Measurements from ENCODE around the gene GBA2.

GBA2 gene

GRCh38 chr9:35766997-35767396, 18.0 kb upstream of the GBA2 start:
- DNase-seq (ENCODE audit: low read depth in 2 of 2): no peak

- DNase-seq (ENCODE audit: low read depth in 2 of 2): no peak
Measured at GRCh38 chr9:35763803-35764202, 14.8 kb upstream of the GBA2 start.

GRCh38 chr9:35763181-35763580, 14.2 kb upstream of the GBA2 start:
- DNase-seq (ENCODE audit: low read depth in 2 of 2): no peak

- no peak for DNase-seq (ENCODE audit: low read depth in 2 of 2)
Measured at GRCh38 chr9:35760651-35761050, 11.6 kb upstream of the GBA2 start.

GRCh38 chr9:35759795-35760194, 10.8 kb upstream of the GBA2 start:
- no peak for DNase-seq (ENCODE audit: low read depth in 2 of 2)

GRCh38 chr9:35758475-35759050, 9.5 kb upstream of the GBA2 start:
- no peak for DNase-seq (ENCODE audit: low read depth in 2 of 2)

GRCh38 chr9:35757892-35758275, 8.9 kb upstream of the GBA2 start:
- no peak for DNase-seq (ENCODE audit: low read depth in 2 of 2)

- no peak for DNase-seq (ENCODE audit: low read depth in 2 of 2)
Measured at GRCh38 chr9:35757226-35757891, 8.3 kb upstream of the GBA2 start.

- DNase-seq (ENCODE audit: low read depth in 2 of 2): peak; percentile 64
Measured at GRCh38 chr9:35756275-35757225, 7.5 kb upstream of the GBA2 start.

- DNase-seq (ENCODE audit: low read depth in 2 of 2): no peak
Measured at GRCh38 chr9:35755071-35755470, 6.0 kb upstream of the GBA2 start.

GRCh38 chr9:35754264-35754663, 5.2 kb upstream of the GBA2 start, which contains the start of gene MSMP:
Gene MSMP, minus strand, starts transcription at chr9:35754276. Its CDS starts 147 bp downstream, at chr9:35754129.
- DNase-seq (ENCODE audit: low read depth in 2 of 2): no peak

- no peak for DNase-seq (ENCODE audit: low read depth in 2 of 2)
Measured at GRCh38 chr9:35753466-35753865, 4.4 kb upstream of the GBA2 start.

GRCh38 chr9:35750256-35750531, 1.2 kb upstream of the GBA2 start:
- no peak for DNase-seq (ENCODE audit: low read depth in 2 of 2)

GRCh38 chr9:35749515-35750255, 657 bp upstream of the GBA2 start:
- DNase-seq (ENCODE audit: low read depth in 2 of 2): no peak

GRCh38 chr9:35748242-35748857, 678 bp downstream of the GBA2 start:
- DNase-seq (ENCODE audit: low read depth in 2 of 2): no peak

- DNase-seq (ENCODE audit: low read depth in 2 of 2): no peak
Measured at GRCh38 chr9:35746583-35746982, 2.4 kb downstream of the GBA2 start.

GRCh38 chr9:35745569-35745968, 3.5 kb downstream of the GBA2 start:
- DNase-seq (ENCODE audit: low read depth in 2 of 2): no peak

- DNase-seq (ENCODE audit: low read depth in 2 of 2): no peak
Measured at GRCh38 chr9:35743880-35744518, 5.0 kb downstream of the GBA2 start.

GRCh38 chr9:35743452-35743851, 5.6 kb downstream of the GBA2 start:
- DNase-seq (ENCODE audit: low read depth in 2 of 2): no peak

GRCh38 chr9:35741740-35742139, 7.3 kb downstream of the GBA2 start:
- DNase-seq (ENCODE audit: low read depth in 2 of 2): no peak

GRCh38 chr9:35740243-35740642, 8.8 kb downstream of the GBA2 start:
- DNase-seq (ENCODE audit: low read depth in 2 of 2): no peak

Measured in stimulated activated CD8-positive, alpha-beta memory T cell treated with anti-CD3 and anti-CD28 coated beads, Interleukin-7, amount 100 ng/mL, for 4 hours (primary cell).